ENCODE results near the gene SND1.

SND1 gene

GRCh38 chr7:127870231-127870907, 218.4 kb downstream of the SND1 start:
- Histone ChIP-seq H4K20me1 (peaks cover 0 to 65% (median 14%) of the 10 kb centered on the region in 11 experiments; a peak in 13 of 22 replicates), H3K4me3 (no peak overlapping the region), H3K4me2 (0 out of 22 replicates have a peak overlapping the region, but pooled peaks of 1 of the 11 experiments have one; percentile 8), H3K9me3 (replicated peaks in 1 of 11) (peaks cover 0 to 3% (median 0%) of the 10 kb centered on the region in 11 experiments; a peak in 1 of 22 replicates), H3K36me3 (peaks cover 25 to 71% (median 55%) of the 10 kb centered on the region in 11 experiments), H3K27me3 (no peaks in the 10 kb centered on the region), H3K9ac (no peak overlapping the region), H3K4me1 (peaks cover 0 to 20% (median 4%) of the 10 kb centered on the region in 10 experiments; a peak in 12 of 20 replicates), H3K27ac (no peak overlapping the region)
- no peak for TF ChIP-seq Cebpa-rat (IDR thresholded peaks at IDR 0.05)

- H4K20me1 ChIP-seq, result peaks cover 0 to 65% (median 18%) of the 10 kb centered on the region in 11 experiments; a peak in 13 of 22 replicates
- no peak overlapping the region for H3K4me3 ChIP-seq
- no peak overlapping the region for H3K27ac ChIP-seq
- no peak overlapping the region for H3K4me2 ChIP-seq
- no peaks in the 10 kb centered on the region for H3K27me3 ChIP-seq
- peaks cover 24 to 66% (median 46%) of the 10 kb centered on the region in 11 experiments for H3K36me3 ChIP-seq
- no peak overlapping the region for H3K9ac ChIP-seq
- H3K9me3 ChIP-seq (replicated peaks in 1 of 11), result peaks cover 0 to 3% (median 0%) of the 10 kb centered on the region in 11 experiments; a peak in 1 of 22 replicates
- no peak for TF ChIP-seq Cebpa-rat (IDR thresholded peaks at IDR 0.05)
- peaks cover 0 to 29% (median 13%) of the 10 kb centered on the region in 10 experiments; a peak in 13 of 20 replicates for H3K4me1 ChIP-seq
Observed at GRCh38 chr7:127871226-127871625, 219.2 kb downstream of the SND1 start.

GRCh38 chr7:127872122-127872521, 220.1 kb downstream of the SND1 start:
- no peak for TF ChIP-seq Cebpa-rat (IDR thresholded peaks at IDR 0.05)
- H3K9ac ChIP-seq, result no peak overlapping the region

DNA sequence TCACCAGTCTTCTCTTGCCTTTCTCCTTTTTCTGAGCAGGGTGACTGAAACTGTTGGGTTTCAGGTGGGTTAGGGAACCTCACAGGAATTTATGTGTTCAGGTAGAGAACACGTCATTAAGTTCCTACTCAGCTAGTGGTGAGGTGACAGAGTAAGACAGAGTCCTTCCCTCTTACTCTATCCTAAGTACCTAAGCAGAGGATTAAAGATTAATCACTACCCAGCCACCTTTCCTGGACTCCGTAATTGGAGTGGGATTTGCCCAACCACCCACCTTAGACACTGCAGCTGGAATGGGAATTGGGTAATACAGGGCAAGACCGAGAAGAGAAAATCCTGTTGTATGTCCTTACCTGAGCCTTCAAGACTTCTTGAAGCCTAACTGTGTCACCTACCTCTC, 221.2 kb downstream of the SND1 start:
- no peak overlapping the region for H3K4me3 ChIP-seq
- H4K20me1 ChIP-seq, result peaks cover 0 to 71% (median 34%) of the 10 kb centered on the region in 11 experiments; a peak in 13 of 22 replicates
- no peaks in the 10 kb centered on the region for H3K9me3 ChIP-seq (replicated peaks in 1 of 11)
- no peak overlapping the region for H3K27ac ChIP-seq
- peaks cover 6 to 64% (median 27%) of the 10 kb centered on the region in 11 experiments; a peak in 21 of 22 replicates for H3K36me3 ChIP-seq
- no peak overlapping the region for H3K9ac ChIP-seq
- no peak for TF ChIP-seq Cebpa-rat (IDR thresholded peaks at IDR 0.05)
- no peak overlapping the region for H3K4me2 ChIP-seq
- H3K4me1 ChIP-seq, result peaks cover 0 to 48% (median 19%) of the 10 kb centered on the region in 10 experiments; a peak in 14 of 20 replicates
- H3K27me3 ChIP-seq, result no peaks in the 10 kb centered on the region

More at GRCh38 chr7:127872122-127872521, 220.1 kb downstream of the SND1 start:
- Histone ChIP-seq H3K27ac (no peak overlapping the region), H3K27me3 (no peaks in the 10 kb centered on the region), H3K4me3 (no peak overlapping the region), H3K9me3 (replicated peaks in 1 of 11) (0 out of 22 replicates have a peak, but pooled peaks cover 0 to 3% (median 0%) of the 10 kb centered on the region in 11 experiments), H3K36me3 (peaks cover 15 to 67% (median 37%) of the 10 kb centered on the region in 11 experiments), H3K4me1 (peaks cover 0 to 38% (median 15%) of the 10 kb centered on the region in 10 experiments; a peak in 13 of 20 replicates), H4K20me1 (peaks cover 0 to 71% (median 25%) of the 10 kb centered on the region in 11 experiments; a peak in 12 of 22 replicates), H3K4me2 (no peak overlapping the region; a peak in 1 of 22 replicates)

DNA sequence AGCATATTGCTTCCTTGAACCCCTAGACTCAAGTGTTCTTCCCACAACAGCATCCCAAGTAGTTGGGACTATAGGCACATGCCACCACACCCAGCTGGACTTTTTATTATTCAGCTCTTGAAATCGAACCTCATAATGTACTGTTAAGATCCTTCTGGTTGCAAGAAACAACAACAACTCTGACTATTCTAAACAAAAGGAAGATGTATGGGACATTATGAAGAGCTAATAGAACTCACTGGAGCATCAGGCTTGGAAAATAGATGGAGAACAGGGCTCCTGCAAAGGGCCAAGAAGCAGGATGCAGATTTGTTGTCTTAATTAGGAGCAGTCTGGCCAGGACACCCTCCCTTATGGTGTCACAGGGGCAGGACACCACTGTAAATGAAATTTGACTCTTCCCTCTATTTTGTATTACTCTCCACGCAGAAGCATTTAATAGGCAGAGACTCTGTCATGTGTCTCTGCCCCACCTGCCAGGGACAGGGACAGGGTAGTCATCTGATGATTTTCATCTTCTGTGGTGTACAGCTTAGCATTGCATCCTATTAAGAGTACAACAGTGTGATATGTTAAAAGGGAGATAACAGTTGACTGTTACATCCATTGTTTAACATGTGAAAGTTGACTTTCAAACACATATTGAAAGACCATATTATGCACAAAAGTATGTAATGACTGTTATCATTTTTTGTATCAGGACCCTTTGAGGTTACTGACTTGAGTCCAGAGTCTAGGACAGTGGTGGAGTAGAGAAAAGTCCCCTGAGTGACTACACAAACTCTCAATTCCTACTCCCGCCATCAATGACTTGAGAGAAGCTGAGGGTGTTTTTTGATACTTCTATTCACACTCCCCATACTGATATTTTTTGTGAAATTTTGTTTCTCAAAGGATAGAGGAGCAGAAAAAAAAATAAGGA, 222.0 kb downstream of the SND1 start:
- no peak for TF ChIP-seq Cebpa-rat (IDR thresholded peaks at IDR 0.05)
- Histone ChIP-seq H3K36me3 (peaks cover 8 to 61% (median 21%) of the 10 kb centered on the region in 11 experiments; a peak in 18 of 22 replicates), H3K4me2 (no peak overlapping the region), H3K27ac (no peak overlapping the region), H3K27me3 (no peaks in the 10 kb centered on the region), H3K9ac (no peak overlapping the region), H3K4me3 (no peak overlapping the region), H4K20me1 (peaks cover 4 to 76% (median 33%) of the 10 kb centered on the region in 11 experiments; a peak in 14 of 22 replicates), H3K4me1 (peaks cover 0 to 52% (median 19%) of the 10 kb centered on the region in 10 experiments; a peak in 14 of 20 replicates), H3K9me3 (replicated peaks in 1 of 11) (no peaks in the 10 kb centered on the region)

DNA sequence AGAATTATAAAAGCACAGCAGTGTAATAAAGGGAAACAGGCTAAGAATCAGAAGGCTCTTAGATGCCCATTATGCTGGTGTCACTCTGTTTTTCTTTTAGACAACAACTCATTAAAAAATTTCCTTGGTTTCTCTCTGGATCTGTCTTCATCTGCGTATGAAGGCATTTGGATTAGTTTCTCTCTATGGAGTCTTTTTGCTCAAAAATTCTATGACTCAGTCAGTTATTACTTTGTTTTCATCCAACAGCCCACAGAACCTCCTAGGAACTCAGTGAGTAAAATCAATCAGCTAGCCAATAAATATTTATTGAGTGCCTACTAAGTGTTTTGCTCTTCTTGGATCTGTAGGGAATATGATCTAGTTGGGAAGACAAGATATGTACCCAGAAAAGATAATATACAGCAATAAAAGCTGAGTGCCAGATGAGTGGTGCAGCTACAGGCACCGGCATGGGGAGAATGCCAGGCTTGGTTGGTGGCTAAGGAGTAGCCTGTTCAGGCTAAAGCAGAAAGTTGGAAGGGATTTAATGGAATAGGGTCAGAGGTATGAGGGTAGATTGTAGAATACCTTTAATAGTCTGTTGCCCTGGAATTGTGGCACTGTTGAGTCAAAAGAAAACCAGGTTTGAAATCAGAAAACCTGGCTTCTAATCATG, 223.1 kb downstream of the SND1 start:
- Histone ChIP-seq H3K4me1 (peaks cover 0 to 49% (median 19%) of the 10 kb centered on the region in 10 experiments; a peak in 14 of 20 replicates), H4K20me1 (peaks cover 4 to 79% (median 39%) of the 10 kb centered on the region in 11 experiments; a peak in 14 of 22 replicates), H3K27ac (no peak overlapping the region), H3K36me3 (peaks cover 14 to 51% (median 21%) of the 10 kb centered on the region in 11 experiments; a peak in 17 of 22 replicates), H3K4me2 (peak overlapping the region in 4 of 11 experiments; percentile 4 to 82 (median 69); a peak in 5 of 22 replicates), H3K9me3 (replicated peaks in 1 of 11) (no peaks in the 10 kb centered on the region), H3K27me3 (no peaks in the 10 kb centered on the region), H3K9ac (no peak overlapping the region), H3K4me3 (no peak overlapping the region)
- no peak for TF ChIP-seq Cebpa-rat (IDR thresholded peaks at IDR 0.05)

DNA sequence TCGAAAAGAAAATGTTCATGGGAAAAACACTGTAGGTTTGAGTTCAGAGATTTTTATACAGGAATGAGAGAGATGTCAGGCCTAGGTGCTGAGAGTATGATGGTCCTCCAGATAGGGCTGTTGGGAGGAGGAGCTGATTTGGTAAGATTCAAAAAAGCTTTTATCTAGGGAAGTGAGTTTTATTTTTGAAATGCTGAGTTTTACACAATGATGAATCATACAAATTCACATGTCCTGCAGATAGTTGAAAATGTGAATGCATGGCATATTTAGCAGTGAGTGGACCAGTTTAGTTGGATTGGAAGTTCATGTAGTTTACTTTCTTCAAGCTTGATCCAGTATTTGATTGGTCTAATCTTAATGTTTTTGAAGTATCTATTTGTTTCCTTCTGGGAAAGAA, 224.4 kb downstream of the SND1 start:
- Histone ChIP-seq H3K4me1 (peaks cover 0 to 44% (median 19%) of the 10 kb centered on the region in 10 experiments; a peak in 15 of 20 replicates), H4K20me1 (peaks cover 4 to 88% (median 33%) of the 10 kb centered on the region in 11 experiments; a peak in 14 of 22 replicates), H3K9ac (no peak overlapping the region), H3K27ac (peak overlapping the region in 1 of 11 experiments; percentile 10; a peak in 2 of 22 replicates), H3K27me3 (no peaks in the 10 kb centered on the region), H3K36me3 (peaks cover 14 to 50% (median 20%) of the 10 kb centered on the region in 11 experiments; a peak in 14 of 22 replicates), H3K4me3 (no peak overlapping the region), H3K4me2 (peak overlapping the region in 4 of 11 experiments; percentile 33 to 82 (median 69); a peak in 8 of 22 replicates), H3K9me3 (replicated peaks in 1 of 11) (no peaks in the 10 kb centered on the region)
- no peak for TF ChIP-seq Cebpa-rat (IDR thresholded peaks at IDR 0.05)

DNA sequence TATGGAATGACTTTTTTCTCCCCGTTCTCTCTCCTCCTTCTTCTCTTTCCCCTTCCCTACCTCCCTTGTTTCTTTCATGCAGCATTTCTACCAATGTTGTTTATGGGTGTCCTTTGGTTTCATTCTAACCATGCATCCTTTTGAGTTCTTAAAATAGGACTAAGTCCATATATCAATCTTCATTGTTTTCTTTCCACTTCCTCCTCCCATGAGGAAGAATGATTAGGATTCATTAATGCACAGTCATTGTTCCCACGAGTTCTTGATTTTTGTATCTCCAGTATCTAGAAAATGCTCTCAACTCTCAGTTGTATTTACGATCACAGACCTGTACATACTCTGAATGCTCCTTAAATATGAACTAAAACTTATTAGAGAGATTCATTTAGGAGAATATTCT, 226.0 kb downstream of the SND1 start:
- no peak overlapping the region for H3K27ac ChIP-seq
- H3K4me3 ChIP-seq, result no peak overlapping the region
- H3K9ac ChIP-seq, result no peak overlapping the region
- H3K4me1 ChIP-seq, result peaks cover 7 to 39% (median 21%) of the 10 kb centered on the region in 10 experiments; a peak in 16 of 20 replicates
- no peaks in the 10 kb centered on the region for H3K9me3 ChIP-seq (replicated peaks in 1 of 11)
- no peak for TF ChIP-seq Cebpa-rat (IDR thresholded peaks at IDR 0.05)
- H4K20me1 ChIP-seq, result peaks cover 4 to 86% (median 31%) of the 10 kb centered on the region in 11 experiments; a peak in 13 of 22 replicates
- no peaks in the 10 kb centered on the region for H3K27me3 ChIP-seq
- peaks cover 12 to 58% (median 21%) of the 10 kb centered on the region in 11 experiments; a peak in 15 of 22 replicates for H3K36me3 ChIP-seq
- peak overlapping the region in 5 of 11 experiments; percentile 21 to 82 (median 65); a peak in 9 of 22 replicates for H3K4me2 ChIP-seq
